Right cardiac atrium (tissue), 5 donors: ENCODE data around the gene RTL5. TPM values are rescaled to one million over a fixed set of nuclear protein-coding genes. Genes with fewer than 3 reads are reported as not detected.

Experiments used
- ATAC-seq, 2 donors: fragments of 200-7000 bp; cut with Tn5 transposase; one replicate each; pipeline versions ENCODE4 v1.8.0 to v1.9.1; 2020; ENCODE audit warnings: moderate library complexity in 2 of 2, mild to moderate bottlenecking in 1 of 2
- DNase-seq, 3 donors: peaks; one replicate each; pipeline ENCODE4 v3.0.0-alpha.2; 2020
- H3K27ac ChIP-seq: one replicate; pipeline ENCODE4 v1.5.1; 2013; ENCODE audit warnings: mild to moderate bottlenecking, low read length, control low read depth, moderate library complexity
- H3K27me3 ChIP-seq: one replicate; pipeline ENCODE4 v1.6.1; 2013; ENCODE audit not compliant: control insufficient read depth, insufficient read depth
- H3K4me1 ChIP-seq: one replicate; pipeline ENCODE4 v1.6.1; 2013; ENCODE audit warnings: low read length; ENCODE audit not compliant: control insufficient read depth, insufficient read depth
- H3K4me3 ChIP-seq: one replicate; pipeline ENCODE4 v1.5.1; 2013; ENCODE audit warnings: low read length, control low read depth
- H3K9me3 ChIP-seq: one replicate; pipeline ENCODE4 v1.6.1; 2013; ENCODE audit warnings: low read length; ENCODE audit not compliant: control insufficient read depth
- WGBS: extraction: QIAGEN DNeasy Blood & Tissue Kit; methylation state at CpG from one replicate; pipeline ENCODE4 v1.1.7; 2013; 5-methylcytosine and 5-hydroxymethylcytosine counted together
- intact Hi-C, 4 donors: fragments of 100-400 bp; cut with DNase I; formaldehyde crosslinking; loops; one replicate each; pipeline versions ENCODE4 v1.11.0 to v1.14.0; 2022 to 2023
- polyA plus RNA-seq: library from polyadenylated mRNA; stranded (reverse); fragments of 200-250 nt; gene quantifications from one replicate; pipeline ENCODE4 v1.2.3, GENCODE V29; 2013
- total RNA-seq, 4 donors: library from RNA; stranded (reverse); fragmentation: NEBNext Ultra II Directional; extraction: Animal tissue kit (Norgen Biotek cat#: 25700); gene quantifications; one replicate each; pipeline ENCODE4 v1.2.1, GENCODE V29; 2021
- donor health status: healthy with polysubstance abuse.
- donor health status: DM: no; HTN: yes; CAD: no.
- donor health status: DM: no; HTN: no; CAD: no.
- donor health status: DM: no; HTN: yes; CAD: no; lungs with severe emphysema.
- donor health status: DM: yes; HTN: yes; CAD: no.

Gene RTL5
- total and polyA plus RNA-seq, 5 donors = 2.7 to 5.7 (median 3.7) TPM

- 65% methylated on average over 6 of the region's 6 CpGs for WGBS
- no peak for DNase-seq
- Histone ChIP-seq H3K27me3 (no peaks in the 10 kb centered on the region), H3K4me1 (peaks cover 20% of the 10 kb centered on the region), H3K9me3 (no peaks in the 10 kb centered on the region), H3K4me3 (no peak overlapping the region), H3K27ac (peak overlapping the region; percentile 62)
- intact Hi-C loops = loop anchor here in 1 of 4 donors (10.0 kb wide), 1 partner anchor 98 kb away; no protein-coding TSS in a partner anchor
- ATAC-seq = no peak
Measured at GRCh38 chrX:72122621-72123337, 8.9 kb downstream of the RTL5 start.

GRCh38 chrX:72121383-72121782 lies 10.3 kb downstream of the RTL5 start:
- intact Hi-C loops = loop anchor here in 1 of 4 donors (10.0 kb wide), 1 partner anchor 97 kb away; no protein-coding TSS in a partner anchor
- H3K27ac ChIP-seq = peak overlapping the region; percentile 92
- H3K4me1 ChIP-seq = peaks cover 20% of the 10 kb centered on the region
- no peak overlapping the region for H3K4me3 ChIP-seq
- no peaks in the 10 kb centered on the region for H3K9me3 ChIP-seq
- DNase-seq (peak; percentile 70 to 86 (median 78)), ATAC-seq (peak; percentile 80 to 83)
- 22% methylated on average over 3 of the region's 3 CpGs for WGBS
- H3K27me3 ChIP-seq = no peaks in the 10 kb centered on the region

GRCh38 chrX:72120837-72121236 lies 10.9 kb downstream of the RTL5 start:
- no peaks in the 10 kb centered on the region for H3K27me3 ChIP-seq
- H3K4me1 ChIP-seq = peaks cover 16% of the 10 kb centered on the region
- 62% methylated on average over 6 of the region's 6 CpGs for WGBS
- ATAC-seq (peak in 1 of 2 donors; percentile 35), DNase-seq (no peak)
- peak overlapping the region; percentile 92 for H3K27ac ChIP-seq
- intact Hi-C loops = loop anchor here in 1 of 4 donors (10.0 kb wide), 1 partner anchor 96 kb away; no protein-coding TSS in a partner anchor
- no peaks in the 10 kb centered on the region for H3K9me3 ChIP-seq
- no peak overlapping the region for H3K4me3 ChIP-seq

GRCh38 chrX:72117636-72118210 lies 14.0 kb downstream of the RTL5 start:
- H3K9me3 ChIP-seq = no peaks in the 10 kb centered on the region
- WGBS = 99% methylated on average over 2 of the region's 2 CpGs
- H3K27me3 ChIP-seq = no peaks in the 10 kb centered on the region
- H3K27ac ChIP-seq = no peak overlapping the region
- H3K4me1 ChIP-seq = peaks cover 8% of the 10 kb centered on the region
- intact Hi-C loops = no loop called here
- no peak for ATAC-seq
- no peak overlapping the region for H3K4me3 ChIP-seq
- DNase-seq = no peak

GRCh38 chrX:72115380-72115779 lies 16.3 kb downstream of the RTL5 start:
- intact Hi-C loops = no loop called here
- no peak for ATAC-seq
- 65% methylated on average over 7 of the region's 7 CpGs for WGBS
- Histone ChIP-seq H3K9me3 (no peaks in the 10 kb centered on the region), H3K4me3 (no peak overlapping the region), H3K27me3 (no peaks in the 10 kb centered on the region), H3K4me1 (no peaks in the 10 kb centered on the region), H3K27ac (no peak overlapping the region)
- DNase-seq = no peak

- H3K4me1 ChIP-seq = no peaks in the 10 kb centered on the region
- no peak overlapping the region for H3K27ac ChIP-seq
- no peak overlapping the region for H3K4me3 ChIP-seq
- ATAC-seq (no peak), DNase-seq (no peak)
- no peaks in the 10 kb centered on the region for H3K9me3 ChIP-seq
- intact Hi-C loops = no loop called here
- WGBS = 73% methylated on average over 4 of the region's 4 CpGs
- no peaks in the 10 kb centered on the region for H3K27me3 ChIP-seq
Measured at GRCh38 chrX:72114807-72115206, 16.9 kb downstream of the RTL5 start.

GRCh38 chrX:72114306-72114705 lies 17.4 kb downstream of the RTL5 start:
- intact Hi-C loops = no loop called here
- WGBS = 53% methylated on average over 6 of the region's 6 CpGs
- Histone ChIP-seq H3K9me3 (no peaks in the 10 kb centered on the region), H3K4me1 (no peaks in the 10 kb centered on the region), H3K27me3 (no peaks in the 10 kb centered on the region), H3K27ac (no peak overlapping the region), H3K4me3 (no peak overlapping the region)
- DNase-seq (no peak), ATAC-seq (no peak)

- H3K27me3 ChIP-seq = no peaks in the 10 kb centered on the region
- no peak overlapping the region for H3K4me3 ChIP-seq
- no peak for DNase-seq
- ATAC-seq = no peak
- H3K4me1 ChIP-seq = no peaks in the 10 kb centered on the region
- 86% methylated on average over 6 of the region's 6 CpGs for WGBS
- H3K9me3 ChIP-seq = no peaks in the 10 kb centered on the region
- H3K27ac ChIP-seq = no peak overlapping the region
- intact Hi-C loops = no loop called here
Measured at GRCh38 chrX:72113461-72113860, 18.3 kb downstream of the RTL5 start.

GRCh38 chrX:72110876-72111708 lies 20.6 kb downstream of the RTL5 start:
- no peak overlapping the region for H3K4me3 ChIP-seq
- H3K27me3 ChIP-seq = no peaks in the 10 kb centered on the region
- intact Hi-C loops = no loop called here
- 88% methylated on average over 11 of the region's 11 CpGs for WGBS
- no peaks in the 10 kb centered on the region for H3K9me3 ChIP-seq
- no peak overlapping the region for H3K27ac ChIP-seq
- ATAC-seq (no peak), DNase-seq (no peak)
- H3K4me1 ChIP-seq = no peaks in the 10 kb centered on the region

GRCh38 chrX:72110051-72110875 lies 21.5 kb downstream of the RTL5 start:
- no peaks in the 10 kb centered on the region for H3K27me3 ChIP-seq
- intact Hi-C loops = no loop called here
- no peak for ATAC-seq
- 70% methylated on average over 13 of the region's 13 CpGs for WGBS
- no peaks in the 10 kb centered on the region for H3K4me1 ChIP-seq
- no peaks in the 10 kb centered on the region for H3K9me3 ChIP-seq
- no peak for DNase-seq
- no peak overlapping the region for H3K27ac ChIP-seq
- H3K4me3 ChIP-seq = no peak overlapping the region
